Activated T-cell treated with anti-CD3 and anti-CD28 coated beads, Interleukin-2, amount 50 U/mL, for 24 hours (primary cell): ENCODE data around the gene C1orf21.

Experiments used
- DNase-seq: peaks from one replicate; pipeline ENCODE4 v3.0.0-alpha.2; 2020
- H3K27ac Mint-ChIP-seq: 2 replicates; pipeline ENCODE4 v1.8.0; 2020; ENCODE audit warnings: mild to moderate bottlenecking, mixed read lengths
- H3K27me3 Mint-ChIP-seq: 2 replicates; pipeline ENCODE4 v1.8.0; 2020; ENCODE audit warnings: mixed read lengths
- H3K36me3 Mint-ChIP-seq: 2 replicates; pipeline ENCODE4 v1.8.0; 2020; ENCODE audit warnings: low read depth, mixed read lengths
- H3K4me1 Mint-ChIP-seq: 2 replicates; pipeline ENCODE4 v1.8.0; 2020; ENCODE audit warnings: low read depth, mixed read lengths
- H3K4me3 Mint-ChIP-seq: 2 replicates; pipeline ENCODE4 v1.8.0; 2020; ENCODE audit warnings: mild to moderate bottlenecking, moderate library complexity, mixed read lengths
- H3K9me3 Mint-ChIP-seq: 2 replicates; pipeline ENCODE4 v1.8.0; 2020; ENCODE audit warnings: mixed read lengths

C1orf21 gene

GRCh38 chr1:184557423-184558347 is 170.9 kb downstream of the C1orf21 start:
- Mint-ChIP-seq H3K4me1 (no peaks in the 10 kb centered on the region), H3K27ac (no peak overlapping the region), H3K36me3 (no peaks in the 10 kb centered on the region), H3K27me3 (peaks cover 7% of the 10 kb centered on the region), H3K4me3 (no peak overlapping the region), H3K9me3 (no peaks in the 10 kb centered on the region)
- DNase-seq, result no peak

- no peak for DNase-seq
- Mint-ChIP-seq H3K4me3 (no peak overlapping the region), H3K9me3 (no peaks in the 10 kb centered on the region), H3K27ac (no peak overlapping the region), H3K4me1 (no peaks in the 10 kb centered on the region), H3K27me3 (peaks cover 12% of the 10 kb centered on the region), H3K36me3 (no peaks in the 10 kb centered on the region)
Observed at GRCh38 chr1:184558691-184559090, 171.9 kb downstream of the C1orf21 start.

DNA sequence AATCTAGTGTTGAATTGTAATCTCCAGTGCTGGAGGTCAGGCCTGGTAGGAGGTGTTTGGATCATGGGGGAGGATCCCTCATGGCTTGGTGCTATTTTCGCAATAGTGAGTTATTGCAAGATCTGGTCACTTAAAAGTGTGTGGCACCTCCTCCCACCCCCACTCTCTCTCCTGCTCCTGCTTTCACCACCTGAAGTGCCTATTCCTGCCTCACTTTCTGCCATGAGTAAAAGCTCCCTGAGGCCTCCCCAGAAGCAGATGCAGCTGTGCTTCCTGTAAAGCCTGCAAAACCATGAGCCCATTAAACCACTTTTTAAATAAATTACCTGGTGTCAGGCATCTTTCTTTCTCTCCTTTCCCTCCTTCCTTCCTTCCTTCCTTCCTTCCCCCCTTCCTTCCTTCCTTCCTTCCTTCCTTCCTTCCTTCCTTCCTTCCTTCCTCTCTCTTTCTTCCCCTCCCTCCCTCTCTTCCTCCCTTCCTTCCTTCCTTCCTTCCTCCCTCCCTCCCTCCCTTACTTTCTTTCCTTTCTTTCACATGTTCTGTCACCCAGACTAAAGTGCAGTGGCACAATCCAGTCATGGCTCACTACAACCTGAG is 172.4 kb downstream of the C1orf21 start:
- Mint-ChIP-seq H3K27me3 (peaks cover 12% of the 10 kb centered on the region), H3K36me3 (no peaks in the 10 kb centered on the region), H3K4me3 (no peak overlapping the region), H3K9me3 (no peaks in the 10 kb centered on the region), H3K4me1 (no peaks in the 10 kb centered on the region), H3K27ac (no peak overlapping the region)
- no peak for DNase-seq

DNA sequence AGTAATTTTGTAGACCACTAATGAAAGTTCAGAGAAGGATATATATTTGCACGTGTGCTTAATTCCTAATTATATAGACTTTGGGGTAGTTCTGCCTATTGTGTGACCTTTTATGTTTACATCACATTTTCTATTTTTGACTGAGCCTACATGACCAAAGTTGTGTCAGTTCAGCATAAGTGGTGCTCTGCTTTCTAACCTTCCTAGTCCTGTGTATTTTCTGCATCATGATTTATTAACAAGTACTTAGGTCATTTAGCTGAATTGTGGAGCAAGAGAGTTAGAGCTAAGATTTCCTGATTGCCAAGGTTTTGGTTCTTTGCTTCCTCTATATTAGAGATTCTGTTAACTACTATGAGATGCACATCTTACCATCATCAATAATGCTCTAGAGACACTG is 176.0 kb downstream of the C1orf21 start:
- no peaks in the 10 kb centered on the region for H3K36me3 Mint-ChIP-seq
- no peaks in the 10 kb centered on the region for H3K4me1 Mint-ChIP-seq

DNA sequence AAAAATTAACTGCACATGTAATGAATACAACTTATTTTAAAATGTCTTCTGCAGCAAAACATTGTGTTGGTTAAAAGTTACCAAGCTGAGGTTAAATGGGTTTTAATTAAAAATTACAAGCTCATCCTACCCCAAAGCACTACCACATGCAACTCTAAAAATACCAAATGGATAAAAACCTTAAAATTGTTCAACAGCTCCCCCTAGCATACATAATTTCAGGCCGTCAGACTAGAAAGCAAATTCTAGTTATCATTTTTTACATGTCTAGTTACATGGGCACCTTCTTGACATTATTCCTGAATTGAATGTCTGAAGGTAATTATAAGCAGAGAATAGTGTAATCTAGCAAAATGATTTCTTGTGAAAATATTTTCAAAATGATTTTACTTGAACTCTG is 176.5 kb downstream of the C1orf21 start:
- Mint-ChIP-seq H3K9me3 (no peaks in the 10 kb centered on the region), H3K27me3 (peaks cover 9% of the 10 kb centered on the region), H3K4me1 (no peaks in the 10 kb centered on the region), H3K27ac (no peak overlapping the region), H3K36me3 (no peaks in the 10 kb centered on the region), H3K4me3 (no peak overlapping the region)
- DNase-seq, result no peak

More for the DNA sequence above, 176.0 kb downstream of the C1orf21 start:
- DNase-seq, result no peak
- H3K9me3 Mint-ChIP-seq, result no peaks in the 10 kb centered on the region
- no peak overlapping the region for H3K27ac Mint-ChIP-seq
- H3K4me3 Mint-ChIP-seq, result no peak overlapping the region
- H3K27me3 Mint-ChIP-seq, result peaks cover 7% of the 10 kb centered on the region

DNA sequence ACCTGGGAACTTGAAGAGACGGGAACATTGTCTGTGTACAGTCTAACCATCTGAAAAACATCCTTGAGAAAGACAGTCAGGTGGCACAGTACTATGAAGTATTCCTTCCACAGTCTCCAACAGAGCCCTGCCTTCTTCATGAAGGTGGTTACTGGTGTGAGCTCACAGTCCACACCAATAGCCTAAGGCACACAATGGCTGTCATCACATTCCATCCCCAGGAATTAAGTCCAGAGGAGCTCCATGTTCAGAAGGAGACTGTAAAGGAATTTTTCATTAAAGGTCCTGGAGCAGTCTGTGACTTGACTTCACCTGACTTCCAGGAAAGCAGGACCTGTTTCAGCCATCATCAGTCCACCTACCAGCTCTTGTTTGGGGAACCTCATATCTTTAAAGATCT is 180.2 kb downstream of the C1orf21 start:
- Mint-ChIP-seq H3K9me3 (no peaks in the 10 kb centered on the region), H3K27me3 (peaks cover 11% of the 10 kb centered on the region), H3K4me3 (no peak overlapping the region), H3K27ac (no peak overlapping the region), H3K36me3 (no peaks in the 10 kb centered on the region), H3K4me1 (no peaks in the 10 kb centered on the region)
- DNase-seq, result no peak

DNA sequence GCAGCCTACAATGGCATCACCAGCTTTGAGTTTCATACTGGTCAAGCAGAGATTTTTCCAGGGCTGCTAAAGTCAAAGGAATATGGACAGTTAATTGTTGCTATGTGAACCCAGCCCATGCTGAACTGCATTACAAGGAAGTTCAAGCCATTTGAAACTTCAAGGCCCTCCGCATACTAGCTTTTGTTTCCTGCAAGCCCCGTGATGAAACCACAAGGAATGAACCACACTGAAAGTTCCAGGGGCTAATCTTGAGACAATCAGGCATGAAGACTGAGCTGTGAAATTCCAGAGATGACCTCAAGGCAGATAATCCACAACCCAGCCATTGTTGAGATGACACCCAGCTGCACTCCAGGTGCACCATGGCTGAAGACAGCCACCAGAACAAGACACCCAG is 180.8 kb downstream of the C1orf21 start:
- peaks cover 11% of the 10 kb centered on the region for H3K27me3 Mint-ChIP-seq
- no peaks in the 10 kb centered on the region for H3K4me1 Mint-ChIP-seq
- no peaks in the 10 kb centered on the region for H3K36me3 Mint-ChIP-seq
- no peak overlapping the region for H3K27ac Mint-ChIP-seq
- DNase-seq, result no peak
- no peak overlapping the region for H3K4me3 Mint-ChIP-seq
- no peaks in the 10 kb centered on the region for H3K9me3 Mint-ChIP-seq

- H3K27me3 Mint-ChIP-seq, result peaks cover 11% of the 10 kb centered on the region
- no peaks in the 10 kb centered on the region for H3K4me1 Mint-ChIP-seq
- no peak overlapping the region for H3K4me3 Mint-ChIP-seq
- DNase-seq, result no peak
- H3K36me3 Mint-ChIP-seq, result no peaks in the 10 kb centered on the region
- H3K27ac Mint-ChIP-seq, result no peak overlapping the region
- H3K9me3 Mint-ChIP-seq, result no peaks in the 10 kb centered on the region
Observed at GRCh38 chr1:184568148-184568547, 181.3 kb downstream of the C1orf21 start.

GRCh38 chr1:184569106-184569505 is 182.3 kb downstream of the C1orf21 start:
- Mint-ChIP-seq H3K36me3 (no peaks in the 10 kb centered on the region), H3K9me3 (no peaks in the 10 kb centered on the region), H3K4me3 (no peak overlapping the region), H3K27me3 (peaks cover 7% of the 10 kb centered on the region), H3K27ac (no peak overlapping the region), H3K4me1 (no peaks in the 10 kb centered on the region)
- no peak for DNase-seq

DNA sequence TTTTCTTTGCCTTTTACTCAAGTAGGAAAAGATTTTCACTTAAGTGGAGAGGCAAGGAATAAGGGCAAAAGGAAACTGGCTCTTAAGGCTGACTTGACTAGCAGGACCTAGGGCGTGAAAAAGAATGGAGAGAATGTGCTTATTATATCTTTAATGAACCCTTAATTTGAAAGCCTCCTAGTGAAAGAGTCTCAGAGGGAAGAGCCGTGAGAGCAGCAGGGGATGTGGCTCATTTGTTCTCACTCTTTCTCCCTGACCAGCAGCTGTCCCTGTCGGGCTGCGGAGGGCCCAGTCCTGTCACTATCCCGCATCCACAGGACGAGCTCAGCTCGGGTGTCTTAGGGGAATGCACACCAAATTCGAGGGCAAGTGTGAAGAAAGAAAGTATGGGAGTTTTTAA is 187.8 kb downstream of the C1orf21 start:
- Mint-ChIP-seq H3K27ac (no peak overlapping the region), H3K36me3 (no peaks in the 10 kb centered on the region), H3K4me3 (no peak overlapping the region), H3K9me3 (no peaks in the 10 kb centered on the region), H3K27me3 (peaks cover 2% of the 10 kb centered on the region), H3K4me1 (no peaks in the 10 kb centered on the region)
- no peak for DNase-seq

GRCh38 chr1:184576822-184577221 is 190.0 kb downstream of the C1orf21 start:
- no peak for DNase-seq
- Mint-ChIP-seq H3K4me1 (no peaks in the 10 kb centered on the region), H3K27me3 (no peaks in the 10 kb centered on the region), H3K4me3 (no peak overlapping the region), H3K9me3 (no peaks in the 10 kb centered on the region), H3K27ac (no peak overlapping the region), H3K36me3 (no peaks in the 10 kb centered on the region)

GRCh38 chr1:184577319-184577718 is 190.5 kb downstream of the C1orf21 start:
- no peaks in the 10 kb centered on the region for H3K4me1 Mint-ChIP-seq

DNA sequence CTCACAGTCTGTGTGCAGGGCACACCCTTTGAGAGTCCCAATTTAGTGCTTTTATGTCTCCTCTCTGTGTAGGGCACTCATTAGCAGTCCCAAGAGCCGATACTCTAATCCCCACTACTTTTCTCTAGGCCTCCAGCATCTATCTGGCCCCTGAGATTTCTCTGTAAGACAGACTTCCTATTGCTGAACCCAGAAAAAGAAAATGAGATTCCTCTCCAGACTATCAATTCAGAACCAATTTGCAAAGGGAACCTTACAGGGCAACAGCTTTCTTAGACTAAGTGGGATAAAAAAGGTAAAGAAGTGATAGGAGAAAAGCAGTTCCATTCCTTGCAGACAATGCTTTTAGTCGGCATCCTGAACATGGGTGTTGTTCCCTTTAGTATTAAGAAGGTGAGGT is 195.6 kb downstream of the C1orf21 start:
- no peak overlapping the region for H3K4me3 Mint-ChIP-seq
- H3K27me3 Mint-ChIP-seq, result peaks cover 10% of the 10 kb centered on the region
- H3K27ac Mint-ChIP-seq, result no peak overlapping the region
- H3K36me3 Mint-ChIP-seq, result no peaks in the 10 kb centered on the region
- H3K4me1 Mint-ChIP-seq, result no peaks in the 10 kb centered on the region
- DNase-seq, result no peak
- no peaks in the 10 kb centered on the region for H3K9me3 Mint-ChIP-seq

More at GRCh38 chr1:184577319-184577718, 190.5 kb downstream of the C1orf21 start:
- no peaks in the 10 kb centered on the region for H3K27me3 Mint-ChIP-seq
- H3K4me3 Mint-ChIP-seq, result no peak overlapping the region
- H3K36me3 Mint-ChIP-seq, result no peaks in the 10 kb centered on the region
- no peak for DNase-seq
- H3K27ac Mint-ChIP-seq, result no peak overlapping the region
- no peaks in the 10 kb centered on the region for H3K9me3 Mint-ChIP-seq

- DNase-seq, result no peak
- no peak overlapping the region for H3K4me3 Mint-ChIP-seq
- no peaks in the 10 kb centered on the region for H3K36me3 Mint-ChIP-seq
- H3K9me3 Mint-ChIP-seq, result no peaks in the 10 kb centered on the region
- H3K4me1 Mint-ChIP-seq, result no peaks in the 10 kb centered on the region
- no peak overlapping the region for H3K27ac Mint-ChIP-seq
- H3K27me3 Mint-ChIP-seq, result peaks cover 12% of the 10 kb centered on the region
Observed at GRCh38 chr1:184583849-184584248, 197.0 kb downstream of the C1orf21 start.

GRCh38 chr1:184588701-184589100 is 201.9 kb downstream of the C1orf21 start:
- Mint-ChIP-seq H3K4me3 (no peak overlapping the region), H3K9me3 (no peaks in the 10 kb centered on the region), H3K36me3 (no peaks in the 10 kb centered on the region), H3K27me3 (peaks cover 18% of the 10 kb centered on the region), H3K4me1 (no peaks in the 10 kb centered on the region), H3K27ac (no peak overlapping the region)
- no peak for DNase-seq
